Measurements from ENCODE around the gene UNC5C.
A peak's percentile ranks its signal among the peaks of the same experiment; 100 is the strongest.

Gene UNC5C

DNA sequence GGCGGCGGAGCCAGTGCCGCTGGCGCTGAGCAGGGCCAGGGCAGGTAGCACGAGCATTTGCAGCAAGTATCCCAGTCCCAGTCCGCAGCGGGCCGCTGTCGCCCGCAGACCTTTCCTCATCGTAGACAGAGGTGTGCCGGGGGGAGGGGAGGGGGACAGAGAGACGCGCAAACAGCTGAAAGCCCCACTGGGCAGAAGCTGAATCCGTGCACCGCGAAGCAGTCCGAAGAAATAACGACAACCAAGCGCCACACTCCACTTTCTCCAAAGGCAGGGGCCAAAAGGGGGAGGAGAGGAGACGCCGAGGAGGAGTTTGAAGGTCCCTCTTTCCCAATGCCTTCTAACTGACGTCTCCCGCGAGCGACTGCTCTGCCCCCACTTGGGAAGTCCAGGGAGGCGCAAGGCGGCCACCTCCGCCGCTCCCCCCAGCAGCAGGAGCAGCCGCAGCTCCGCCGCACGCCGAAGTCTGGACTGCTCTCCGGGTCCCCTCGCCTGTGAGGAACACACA is at the start of gene UNC5C:
UNC5C (minus strand) TSS at position 236 of the 508 bp plus-strand sequence.
- peak within 1 kb of the TSS; percentile 62 for H3K4me3 ChIP-seq (ENCODE audit: low read depth, low read length)

- no peak overlapping the region for H3K4me3 ChIP-seq (ENCODE audit: low read depth, low read length)
Observed at GRCh38 chr4:95596676-95597075, 47.9 kb upstream of the UNC5C start.

- H3K4me3 ChIP-seq (ENCODE audit: low read depth, low read length) = no peak overlapping the region
Observed at GRCh38 chr4:95594629-95595028, 45.9 kb upstream of the UNC5C start.

DNA sequence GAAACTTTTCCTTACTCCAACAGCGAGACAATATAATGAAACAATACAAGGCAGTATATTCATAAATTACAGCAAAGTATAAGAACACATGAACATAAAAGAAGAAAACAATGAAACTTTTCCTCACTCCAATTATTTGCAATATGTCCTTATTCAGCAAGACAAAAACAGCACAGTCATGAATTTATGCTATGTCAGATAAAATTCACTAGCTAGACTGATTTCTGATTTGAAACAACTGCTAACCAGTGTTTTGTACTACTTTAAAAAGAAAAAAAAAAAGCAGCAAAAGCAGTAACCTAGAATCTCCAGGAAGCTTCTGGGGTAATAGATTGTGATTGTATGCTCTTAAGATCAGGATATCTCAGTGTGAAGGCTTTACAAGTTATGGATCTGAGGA is 45.2 kb upstream of the UNC5C start:
- no peak overlapping the region for H3K4me3 ChIP-seq (ENCODE audit: low read depth, low read length)

DNA sequence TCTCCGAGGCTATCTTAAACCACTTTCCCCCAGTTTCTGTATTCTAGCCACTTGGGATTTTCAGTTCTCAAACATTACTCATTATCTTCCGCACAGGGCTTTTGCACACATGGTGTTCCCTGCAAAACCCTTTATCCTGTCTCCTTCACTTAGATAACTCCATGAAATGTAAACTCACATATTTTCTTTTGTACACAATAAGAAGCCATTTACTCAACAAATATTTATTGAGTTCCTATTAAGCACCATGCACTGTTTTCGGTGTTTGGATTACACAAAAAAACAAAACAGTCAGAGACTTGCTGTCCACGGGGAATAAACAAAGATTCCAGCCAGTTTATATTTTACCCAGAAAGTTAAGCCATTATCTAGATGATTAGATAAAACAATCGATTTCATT is 42.5 kb upstream of the UNC5C start:
- no peak overlapping the region for H3K4me3 ChIP-seq (ENCODE audit: low read depth, low read length)

GRCh38 chr4:95590615-95591014 is 41.8 kb upstream of the UNC5C start:
- no peak overlapping the region for H3K4me3 ChIP-seq (ENCODE audit: low read depth, low read length)

DNA sequence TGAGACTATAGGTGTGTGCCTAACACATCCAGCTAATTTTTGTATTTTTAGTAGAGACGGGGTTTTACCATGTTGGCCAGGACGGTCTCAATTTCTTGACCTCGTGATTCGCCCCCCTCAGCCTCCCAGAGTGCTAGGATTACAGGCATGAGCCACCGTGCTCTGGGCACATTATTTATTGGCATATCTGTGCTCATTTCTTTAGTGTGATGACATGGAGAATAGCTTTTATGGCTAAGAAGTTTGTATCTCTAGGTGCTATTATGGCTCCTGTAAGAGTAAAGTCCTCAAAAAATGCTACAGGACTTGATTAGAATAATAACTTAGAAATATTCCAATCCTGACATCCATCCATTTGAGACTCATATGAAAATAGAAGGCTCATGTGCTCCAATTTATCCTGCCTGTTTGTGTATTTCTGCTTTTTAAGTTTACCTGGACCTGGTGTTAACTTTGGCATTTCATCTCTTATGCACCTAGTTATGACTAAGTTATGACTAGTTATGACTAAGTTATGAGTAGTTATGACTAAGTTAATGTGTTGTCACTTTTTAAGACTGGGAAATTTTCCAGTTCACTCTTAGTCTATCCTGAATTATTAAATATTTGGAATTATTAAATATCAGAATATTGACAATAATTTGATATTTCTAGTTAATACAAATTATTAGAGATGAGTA is 36.4 kb upstream of the UNC5C start:
- no peak overlapping the region for H3K4me3 ChIP-seq (ENCODE audit: low read depth, low read length)

GRCh38 chr4:95580226-95580625 is 31.5 kb upstream of the UNC5C start:
- H3K4me3 ChIP-seq (ENCODE audit: low read depth, low read length) = no peak overlapping the region

DNA sequence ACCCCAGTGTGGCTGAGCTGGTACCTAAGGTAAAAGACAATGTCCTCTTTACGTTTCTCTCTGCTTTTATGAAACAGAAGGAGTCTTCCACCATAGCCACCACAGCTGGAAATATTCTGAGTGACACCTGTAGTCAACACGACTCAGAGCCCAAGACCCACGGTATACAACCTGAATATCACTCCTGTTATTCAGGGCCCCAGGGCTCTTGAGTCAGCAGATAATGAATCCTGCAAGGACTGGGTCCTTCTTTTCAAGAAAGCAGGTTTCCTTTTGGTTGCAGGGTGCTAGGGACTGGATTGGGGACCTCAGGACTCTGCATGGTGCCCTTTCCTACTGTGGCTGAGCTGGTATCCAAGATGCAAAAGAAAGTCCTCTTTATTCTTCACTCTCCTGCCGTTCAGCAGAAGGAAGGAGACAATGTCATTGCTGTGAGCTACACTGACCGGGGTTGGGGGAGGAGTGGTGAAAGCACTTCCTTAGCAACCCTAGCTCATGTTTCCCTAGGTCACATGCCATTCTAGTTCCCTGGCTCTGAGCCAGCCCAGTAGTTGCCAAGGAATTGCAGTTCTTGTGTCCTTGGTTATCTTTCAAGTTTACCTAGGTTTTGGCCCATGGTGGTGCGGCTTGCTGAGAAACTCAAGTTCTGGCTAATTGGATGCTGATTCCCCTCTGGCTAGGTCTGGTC is 23.7 kb upstream of the UNC5C start:
- no peak overlapping the region for H3K4me3 ChIP-seq (ENCODE audit: low read depth, low read length)

- H3K4me3 ChIP-seq (ENCODE audit: low read depth, low read length) = no peak overlapping the region
Observed at GRCh38 chr4:95571577-95571976, 22.8 kb upstream of the UNC5C start.

DNA sequence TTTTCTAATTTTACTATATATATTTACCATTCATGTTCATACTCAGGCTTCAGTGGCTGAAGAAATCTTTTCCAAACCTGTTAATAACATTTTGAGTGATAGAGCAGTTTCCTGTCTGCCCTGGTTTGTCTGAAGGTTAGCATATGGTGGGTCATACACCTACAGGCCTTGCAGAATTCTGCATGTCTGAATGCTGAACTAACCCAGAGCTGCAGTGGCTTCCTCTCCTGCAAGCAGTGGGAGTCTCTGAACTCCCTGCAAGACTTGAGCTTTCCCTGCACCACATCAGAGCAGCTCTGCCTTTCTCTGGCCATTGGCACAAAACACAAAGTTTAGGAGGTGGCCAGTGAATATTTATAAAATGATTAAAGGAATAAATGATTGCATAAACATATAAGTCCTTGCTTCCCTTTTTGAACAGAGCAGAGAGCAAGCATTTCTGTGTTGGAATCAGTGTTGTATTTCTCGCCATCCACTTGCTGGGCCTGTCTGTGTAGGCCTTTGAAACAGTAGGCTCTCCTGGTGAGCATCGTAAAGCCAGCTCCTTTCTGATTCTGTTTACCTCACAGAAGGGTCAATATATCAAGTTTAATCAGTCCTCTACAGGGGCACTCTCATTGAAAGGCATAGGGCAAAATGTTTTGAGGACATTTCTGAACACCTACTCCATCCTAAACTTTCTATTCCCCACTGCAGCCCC is 15.0 kb upstream of the UNC5C start:
- H3K4me3 ChIP-seq (ENCODE audit: low read depth, low read length) = no peak overlapping the region

- H3K4me3 ChIP-seq (ENCODE audit: low read depth, low read length) = no peak overlapping the region
Observed at GRCh38 chr4:95560774-95561173, 12.0 kb upstream of the UNC5C start.

GRCh38 chr4:95556207-95556859 is 7.6 kb upstream of the UNC5C start:
- no peak overlapping the region for H3K4me3 ChIP-seq (ENCODE audit: low read depth, low read length)

GRCh38 chr4:95552942-95553550 is 4.3 kb upstream of the UNC5C start:
- no peak overlapping the region for H3K4me3 ChIP-seq (ENCODE audit: low read depth, low read length)

DNA sequence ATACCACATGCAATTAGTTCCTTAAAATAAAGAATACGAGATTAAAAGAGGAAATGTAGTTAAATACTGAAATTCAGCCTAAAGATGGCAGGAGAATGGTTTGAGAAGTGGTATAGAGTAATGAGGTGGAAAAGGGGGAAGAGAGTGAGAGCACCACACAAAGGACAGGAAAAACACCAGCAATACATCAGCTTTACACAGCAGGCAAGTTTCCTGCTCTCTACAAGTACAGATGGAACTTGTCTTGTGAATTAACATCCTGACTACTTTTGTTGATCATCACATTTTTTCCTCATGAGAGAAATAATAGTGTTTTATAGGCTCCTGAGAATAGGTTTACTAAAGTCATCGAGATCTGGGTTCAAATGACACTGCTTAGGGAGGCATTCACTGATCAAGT is 2.9 kb upstream of the UNC5C start:
- H3K4me3 ChIP-seq (ENCODE audit: low read depth, low read length) = no peak overlapping the region

DNA sequence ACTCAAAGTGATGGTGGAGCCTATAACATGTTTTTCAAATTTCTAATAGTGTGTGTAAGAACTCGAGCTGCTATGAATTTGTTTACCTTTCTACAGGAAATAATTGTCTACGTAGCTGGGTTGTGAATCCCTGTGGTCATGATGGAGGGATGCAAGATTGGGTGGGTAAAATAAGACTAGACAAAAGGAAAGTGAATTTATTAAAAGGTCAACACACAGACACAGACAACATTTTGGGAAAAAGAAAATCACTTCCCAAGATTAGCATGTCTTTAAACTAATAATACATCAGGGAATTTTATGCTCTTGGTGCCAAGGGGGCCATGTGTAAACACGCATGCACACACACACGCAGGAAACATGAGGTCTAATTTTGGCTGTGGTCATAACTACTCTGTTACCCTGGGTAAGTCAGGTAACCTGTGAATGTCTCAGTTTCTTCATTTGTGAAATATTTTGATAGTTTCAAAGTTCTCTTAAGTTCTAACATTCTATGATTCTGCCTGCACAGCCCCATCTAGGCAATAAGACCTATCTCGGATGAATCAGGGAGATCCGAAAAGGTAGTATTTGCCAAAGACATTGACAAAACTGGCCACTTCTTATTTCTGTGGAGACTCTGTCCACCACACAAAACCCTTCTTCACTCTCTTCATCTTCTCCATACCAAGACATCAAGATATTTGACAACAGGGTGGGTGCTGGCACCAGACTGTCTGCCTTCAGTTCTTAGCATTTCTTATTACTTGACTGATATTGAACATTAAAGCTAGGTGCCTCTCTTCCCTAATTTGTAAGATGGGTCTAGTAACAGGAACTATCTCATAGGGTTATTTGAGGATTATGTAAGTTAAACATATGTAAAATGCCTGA is 1.6 kb upstream of the UNC5C start:
- H3K4me3 ChIP-seq (ENCODE audit: low read depth, low read length) = peak overlapping the region; percentile 62

DNA sequence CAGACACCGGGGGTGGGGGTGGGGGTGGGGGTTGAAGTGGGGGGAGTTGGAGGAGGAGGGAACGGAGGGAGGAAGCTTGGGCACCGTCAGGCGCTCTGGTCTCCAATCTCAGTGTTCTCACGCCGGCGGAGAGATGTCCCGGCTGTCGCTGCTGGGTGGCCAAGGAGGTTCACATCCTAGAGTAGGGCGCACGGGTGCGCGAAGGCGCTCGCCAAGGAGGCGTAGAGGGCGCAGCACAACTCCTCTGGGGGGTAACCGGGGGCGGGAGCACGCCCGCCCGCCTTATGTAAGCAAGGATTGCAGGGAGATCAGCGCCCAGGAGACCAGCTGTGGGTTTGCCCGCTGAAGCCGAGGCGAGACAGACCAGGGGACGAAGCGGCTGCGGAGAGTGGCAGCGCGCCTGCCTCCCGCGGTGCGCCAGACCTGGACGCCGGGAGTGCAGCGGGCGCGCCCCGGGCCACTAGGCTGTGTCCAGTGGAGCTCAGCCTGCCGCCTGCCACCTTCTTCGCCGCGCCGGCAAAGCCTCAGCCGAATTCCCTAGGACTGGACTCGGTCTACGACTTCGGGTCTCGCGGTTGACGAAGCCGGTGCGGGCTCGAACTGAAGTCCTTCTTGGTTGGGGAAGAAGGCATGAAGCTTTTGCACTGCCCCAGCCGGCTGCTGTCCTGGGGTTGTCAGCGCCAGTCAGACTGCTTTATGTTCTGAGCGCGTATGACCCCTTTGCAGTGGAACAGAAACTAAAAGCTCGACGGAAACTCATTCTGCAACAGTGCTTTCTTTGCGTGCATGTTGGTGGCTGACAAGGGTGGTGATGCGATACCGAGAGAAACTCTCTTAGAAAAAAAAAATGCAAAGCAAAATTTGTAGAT is 707 bp upstream of the UNC5C start:
- peak overlapping the region; percentile 62 for H3K4me3 ChIP-seq (ENCODE audit: low read depth, low read length)

DNA sequence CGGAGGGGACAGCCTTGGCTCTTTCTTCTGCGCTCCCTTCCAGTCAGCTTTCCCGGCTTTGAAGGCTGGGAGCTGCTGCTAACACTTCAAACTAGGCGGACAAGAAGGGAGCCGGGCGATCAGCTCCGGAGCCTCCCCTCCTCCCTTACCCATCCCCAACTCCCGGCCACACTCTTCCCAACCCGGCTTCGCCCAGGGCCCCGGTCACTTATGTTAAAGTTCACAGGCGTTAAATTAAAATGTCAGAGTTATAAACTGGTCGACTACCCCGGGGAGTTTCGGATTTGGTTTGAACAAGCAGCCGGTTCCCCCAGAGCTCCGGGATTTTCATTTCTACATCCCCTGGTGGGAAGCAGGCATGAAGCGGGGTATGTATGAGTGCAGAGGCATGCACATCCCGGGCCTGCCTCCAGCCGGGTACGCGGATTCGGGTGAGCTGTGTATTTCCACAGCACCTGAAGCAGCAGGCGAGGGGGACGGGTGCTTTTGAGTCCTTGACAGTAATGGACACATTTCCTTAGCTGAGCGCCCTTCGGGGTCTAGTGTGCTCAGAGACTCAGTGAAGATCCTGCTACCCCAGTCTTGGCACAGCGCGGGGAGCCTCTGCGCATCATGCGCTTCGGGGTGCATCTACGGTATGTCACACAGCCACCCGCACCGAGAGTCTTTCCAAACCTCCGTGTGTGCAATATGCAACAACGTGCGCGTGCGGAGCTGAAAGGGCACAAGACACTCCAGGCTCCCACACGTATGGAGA is 880 bp downstream of the UNC5C start:
- H3K4me3 ChIP-seq (ENCODE audit: low read depth, low read length) = peak overlapping the region; percentile 48
